ENCODE measurements around the gene CHTOP.

Gene CHTOP

DNA sequence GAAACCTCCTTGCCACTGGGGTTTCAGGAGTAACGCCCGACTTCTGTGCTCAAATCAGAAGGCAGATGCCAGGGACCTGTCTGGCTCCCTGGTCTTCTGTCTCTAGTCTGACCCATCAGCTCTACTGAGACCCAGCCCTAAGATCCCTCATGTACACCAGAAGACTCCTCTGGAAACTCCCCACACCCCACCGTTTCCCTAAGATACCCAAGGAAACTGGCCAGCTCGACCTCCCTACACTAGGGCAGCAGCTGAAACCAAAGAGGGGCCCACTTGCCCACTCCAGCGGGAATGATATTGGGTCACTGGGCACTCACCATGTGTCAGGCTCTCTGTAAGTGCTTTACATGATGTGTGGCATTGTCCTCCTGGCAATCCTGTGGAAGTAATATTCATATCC is 20.5 kb upstream of the CHTOP start:
- no peak for DNase-seq (ENCODE audit: low read depth)

- no peak for DNase-seq (ENCODE audit: low read depth)
Measured at GRCh38 chr1:153614189-153614900, 19.5 kb upstream of the CHTOP start.

GRCh38 chr1:153614906-153615305 is 19.0 kb upstream of the CHTOP start:
- DNase-seq (ENCODE audit: low read depth) = no peak

GRCh38 chr1:153615406-153615805 is 18.5 kb upstream of the CHTOP start:
- no peak for DNase-seq (ENCODE audit: low read depth)

DNA sequence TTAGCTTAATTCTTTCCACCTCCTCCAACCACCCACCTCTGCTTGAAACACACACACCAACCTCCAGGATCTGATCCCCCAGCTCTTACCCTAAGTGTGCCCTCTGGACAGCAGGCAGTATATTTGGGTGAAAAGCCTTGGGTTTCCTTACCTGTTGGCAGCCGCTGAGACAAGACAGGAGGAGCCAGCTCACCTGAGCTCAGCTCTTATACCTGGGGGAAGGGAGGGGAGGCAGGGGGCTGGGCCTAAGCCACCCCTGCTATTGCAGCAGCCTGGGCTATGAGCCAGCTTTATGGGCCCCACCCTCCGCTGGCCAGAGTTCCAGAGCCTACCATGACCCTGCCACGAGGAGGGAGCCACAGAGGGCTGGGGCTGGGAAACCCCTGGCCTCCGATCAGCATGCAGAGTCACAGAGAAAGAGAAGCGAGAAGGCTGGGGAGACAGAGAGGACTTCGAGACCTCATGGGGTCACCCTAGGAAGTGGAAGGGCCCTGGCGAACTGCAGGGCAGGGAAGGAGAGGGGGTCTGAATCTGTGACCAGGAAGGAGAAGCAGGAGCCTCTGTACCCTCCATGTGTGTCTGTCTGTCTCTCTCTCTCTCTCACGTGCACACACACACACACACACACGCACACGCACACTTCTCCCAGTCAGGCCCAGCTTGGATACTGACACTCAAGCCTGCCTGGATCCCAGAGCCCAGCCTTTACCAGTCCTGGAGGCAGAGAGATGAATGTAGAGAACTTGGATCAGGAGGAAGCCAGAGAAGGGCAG is 17.5 kb upstream of the CHTOP start, which contains the start of gene S100A14:
Gene S100A14 (minus strand): TSS at position 182 of the 773 bp plus-strand sequence. CDS start 467 bp downstream, outside the sequence.
- no peak for DNase-seq (ENCODE audit: low read depth)

- DNase-seq (ENCODE audit: low read depth) = no peak
Measured at GRCh38 chr1:153616917-153617311, 17.0 kb upstream of the CHTOP start.

- DNase-seq (ENCODE audit: low read depth) = no peak
Measured at GRCh38 chr1:153617663-153618062, 16.2 kb upstream of the CHTOP start.

DNA sequence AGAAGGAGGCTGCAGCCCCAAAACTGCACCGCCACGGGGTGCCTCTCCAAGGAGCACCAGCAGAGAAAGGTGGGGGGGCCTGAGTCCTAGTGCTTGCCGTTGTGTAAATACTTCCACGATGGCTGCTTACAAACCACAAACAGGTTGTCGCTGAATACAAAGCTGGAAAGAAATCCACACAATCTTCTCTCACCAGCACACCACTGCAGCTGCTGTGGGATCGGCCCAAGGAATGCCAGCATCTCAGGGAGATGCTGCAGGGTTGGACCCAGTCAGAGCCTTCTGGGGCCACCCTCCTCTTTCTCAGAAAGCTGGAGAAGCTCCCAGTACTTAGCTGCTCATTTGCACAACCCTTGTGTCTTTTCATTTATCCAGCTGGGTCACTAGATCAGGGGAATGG is 14.7 kb upstream of the CHTOP start:
- no peak for DNase-seq (ENCODE audit: low read depth)

- no peak for DNase-seq (ENCODE audit: low read depth)
Measured at GRCh38 chr1:153623101-153623500, 10.8 kb upstream of the CHTOP start.

DNA sequence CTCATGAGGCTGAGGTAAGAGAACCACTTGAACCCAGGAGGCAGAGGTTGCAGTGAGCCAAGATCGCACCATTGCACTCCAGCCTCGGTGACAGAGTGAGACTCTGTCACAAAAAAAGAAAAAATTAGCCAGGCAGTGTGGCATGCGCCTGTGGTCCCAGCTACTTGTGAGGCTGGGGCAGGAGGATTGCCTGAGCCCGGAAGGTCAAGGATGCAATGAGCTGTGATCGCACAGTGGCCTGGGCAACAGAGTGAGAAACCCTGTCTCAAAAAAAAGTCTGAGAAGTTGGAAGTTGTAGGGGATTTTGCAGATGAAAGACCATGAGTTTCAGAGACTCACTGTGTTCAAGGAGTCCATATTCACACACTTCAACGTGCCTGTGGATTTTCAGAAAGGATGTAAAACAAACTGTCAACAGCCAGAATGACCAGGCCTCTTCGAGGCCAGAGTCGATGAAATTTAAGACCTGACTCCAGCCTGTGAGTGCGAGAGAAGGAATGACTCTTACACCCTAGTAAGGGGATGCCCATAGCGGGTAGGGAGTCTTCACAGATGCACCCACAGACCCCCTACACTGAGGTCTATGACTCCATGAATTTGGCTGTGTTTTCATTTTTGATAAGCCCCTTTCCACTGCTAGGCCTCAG is 8.8 kb upstream of the CHTOP start:
- no peak for DNase-seq (ENCODE audit: low read depth)

- DNase-seq (ENCODE audit: low read depth) = no peak
Measured at GRCh38 chr1:153626477-153626903, 7.4 kb upstream of the CHTOP start.

- DNase-seq (ENCODE audit: low read depth) = peak; percentile 97
Measured at GRCh38 chr1:153626904-153627714, 6.8 kb upstream of the CHTOP start, which contains the start of gene S100A13. S100A13 (minus strand) TSS chr1:153627505; CDS start chr1:153626472, 1,033 bp downstream.

- DNase-seq (ENCODE audit: low read depth) = no peak
Measured at GRCh38 chr1:153627715-153628626, 5.9 kb upstream of the CHTOP start, which contains the start of gene S100A1. S100A1 (plus strand) TSS chr1:153628434; CDS start chr1:153630522, 2,088 bp downstream.

GRCh38 chr1:153628638-153629342 is 5.1 kb upstream of the CHTOP start:
- no peak for DNase-seq (ENCODE audit: low read depth)

DNA sequence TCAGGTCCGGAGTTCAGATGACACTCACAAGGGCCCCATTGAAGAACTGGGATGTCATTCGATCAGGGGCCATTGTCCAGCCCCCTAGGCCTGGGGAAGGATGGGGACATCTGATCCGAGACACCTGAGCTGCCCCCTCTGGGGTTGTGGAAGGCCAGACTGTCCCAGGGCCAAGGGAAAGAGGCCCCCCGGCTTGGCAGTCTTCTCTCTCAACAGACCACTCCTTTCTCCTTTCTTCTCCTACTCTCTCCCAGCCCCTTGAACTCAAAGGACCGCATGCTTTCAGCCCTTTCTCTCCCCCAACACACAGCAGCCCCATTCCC is 4.6 kb upstream of the CHTOP start:
- DNase-seq (ENCODE audit: low read depth) = no peak

DNA sequence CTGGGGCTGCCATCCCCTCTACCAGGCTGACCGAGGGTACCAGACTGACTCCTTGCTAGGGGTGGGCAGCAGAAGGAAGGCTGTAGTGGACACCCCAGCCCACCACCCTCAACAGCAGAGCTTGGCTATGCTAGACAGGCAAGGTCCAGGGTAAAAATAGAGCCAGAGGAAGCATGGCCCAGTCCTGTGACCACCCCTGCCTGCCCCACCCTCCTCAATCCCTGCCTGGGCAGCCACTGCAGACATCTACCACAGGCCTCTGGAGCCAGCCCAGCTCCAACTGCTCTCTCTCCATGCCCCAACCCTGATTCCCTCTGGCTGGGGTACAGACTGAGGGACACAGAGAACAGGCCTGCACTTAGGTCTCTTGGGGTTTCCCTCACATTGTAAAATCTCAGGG is 3.9 kb upstream of the CHTOP start:
- no peak for DNase-seq (ENCODE audit: low read depth)

GRCh38 chr1:153630384-153630783 is 3.5 kb upstream of the CHTOP start:
- DNase-seq (ENCODE audit: low read depth) = no peak

GRCh38 chr1:153631047-153632022 is 2.5 kb upstream of the CHTOP start:
- DNase-seq (ENCODE audit: low read depth) = no peak

DNA sequence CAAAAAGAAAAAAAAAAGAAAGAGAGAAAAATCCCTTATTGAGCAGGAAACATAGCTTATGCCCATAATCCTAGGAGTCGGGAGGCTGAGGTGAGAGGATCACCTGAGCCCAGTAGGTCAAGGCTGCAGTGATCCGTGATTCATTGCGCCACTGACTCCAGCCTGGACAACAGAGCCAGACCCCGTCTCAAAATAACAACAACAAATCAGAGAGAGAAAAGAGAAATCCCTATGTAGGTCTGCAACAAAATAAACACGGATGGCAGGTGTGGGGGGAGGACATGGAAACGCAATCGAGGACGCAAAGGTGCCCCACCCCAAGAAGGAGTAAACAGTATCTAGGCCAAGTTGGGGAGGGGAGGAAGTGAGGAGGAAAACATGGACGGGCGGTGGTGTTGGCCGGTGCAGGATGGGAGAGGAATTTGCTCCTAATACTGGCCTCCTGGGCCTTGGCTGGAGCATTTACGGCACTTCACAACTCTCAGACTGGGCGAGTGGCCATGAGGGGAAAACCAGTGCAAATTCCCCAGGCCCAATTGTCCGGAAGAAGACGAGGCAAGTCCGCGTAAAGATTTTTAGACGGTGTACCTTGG is 609 bp upstream of the CHTOP start:
- no peak for DNase-seq (ENCODE audit: low read depth)

Data from iris pigment epithelial cell (primary cell).